NCI-H1092 (cell line): ENCODE results near the gene MAP3K3.
A peak's percentile ranks its signal among the peaks of the same experiment; 100 is the strongest.

Experiments used
- DNase-seq: peaks from one replicate; lab custom pipeline; 2025; lab: John Stamatoyannopoulos, UW

Gene MAP3K3

DNA sequence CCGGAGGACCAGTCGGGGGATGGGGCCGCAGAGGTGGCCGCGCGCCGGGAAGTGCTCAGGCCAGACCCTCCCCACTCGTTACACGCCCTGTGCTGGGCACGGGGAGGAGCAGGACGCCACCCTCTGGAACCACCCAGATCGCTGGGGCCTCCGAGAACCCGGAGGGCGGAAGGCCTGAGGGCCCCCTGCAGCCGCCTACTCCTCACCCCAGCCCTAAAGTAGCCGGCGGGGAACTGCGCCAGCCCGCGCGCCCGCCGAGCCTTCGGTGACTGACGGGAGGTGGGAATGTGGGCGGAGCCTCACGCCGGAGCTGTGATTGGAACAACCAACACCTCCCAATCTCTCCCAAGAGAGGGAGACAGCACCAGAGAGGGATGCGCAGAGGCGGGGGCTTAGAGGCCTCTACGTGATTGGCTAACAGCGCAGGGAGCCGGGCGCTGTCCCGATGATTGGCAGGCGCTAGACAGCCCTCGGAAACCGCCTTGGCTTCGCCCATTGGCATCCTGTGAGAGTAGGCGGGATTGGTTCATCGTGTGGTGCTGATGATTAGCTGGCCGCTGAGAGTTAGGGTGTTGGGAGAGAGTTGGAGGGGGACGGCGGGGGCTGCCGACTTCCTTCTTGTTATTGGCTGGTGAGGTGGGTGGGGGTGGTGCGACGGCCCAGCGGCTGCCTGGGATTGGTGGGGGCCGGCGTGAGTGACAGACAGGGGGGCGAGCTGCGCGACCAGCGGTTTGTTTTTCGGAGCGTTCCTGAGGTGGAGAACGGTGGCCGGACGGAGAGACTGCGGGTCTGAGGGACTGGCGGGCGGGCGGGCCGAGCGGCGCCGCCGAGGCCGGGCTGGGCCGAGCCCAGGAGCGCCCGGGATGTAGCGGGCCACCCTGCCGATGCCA lies at the start of gene MAP3K3:
TSS of gene MAP3K3 (plus strand) at position 734 of the 890 bp plus-strand sequence. CDS start 343 bp downstream, outside the sequence.
- DNase-seq: peak; percentile 99

DNA sequence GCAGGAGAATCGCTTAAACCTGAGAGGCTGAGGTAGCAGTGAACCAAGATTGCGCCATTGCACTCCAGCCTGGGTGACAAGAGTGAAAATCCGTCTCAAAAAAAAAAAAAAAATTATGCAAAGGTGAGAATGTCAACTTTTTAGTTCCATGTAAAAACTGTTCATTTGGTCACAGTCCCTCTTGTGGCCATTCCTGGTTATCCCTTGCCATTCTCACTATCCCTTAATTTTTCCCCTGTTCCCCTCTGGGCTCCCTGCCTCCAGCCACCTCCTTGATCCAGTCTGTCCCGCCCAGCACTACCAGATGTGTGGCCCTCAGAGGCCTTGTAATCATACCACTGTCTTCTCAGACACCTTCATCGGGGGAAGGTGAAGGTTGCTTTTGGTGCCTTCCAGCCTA lies 48.6 kb upstream of the MAP3K3 start:
- DNase-seq: no peak

DNA sequence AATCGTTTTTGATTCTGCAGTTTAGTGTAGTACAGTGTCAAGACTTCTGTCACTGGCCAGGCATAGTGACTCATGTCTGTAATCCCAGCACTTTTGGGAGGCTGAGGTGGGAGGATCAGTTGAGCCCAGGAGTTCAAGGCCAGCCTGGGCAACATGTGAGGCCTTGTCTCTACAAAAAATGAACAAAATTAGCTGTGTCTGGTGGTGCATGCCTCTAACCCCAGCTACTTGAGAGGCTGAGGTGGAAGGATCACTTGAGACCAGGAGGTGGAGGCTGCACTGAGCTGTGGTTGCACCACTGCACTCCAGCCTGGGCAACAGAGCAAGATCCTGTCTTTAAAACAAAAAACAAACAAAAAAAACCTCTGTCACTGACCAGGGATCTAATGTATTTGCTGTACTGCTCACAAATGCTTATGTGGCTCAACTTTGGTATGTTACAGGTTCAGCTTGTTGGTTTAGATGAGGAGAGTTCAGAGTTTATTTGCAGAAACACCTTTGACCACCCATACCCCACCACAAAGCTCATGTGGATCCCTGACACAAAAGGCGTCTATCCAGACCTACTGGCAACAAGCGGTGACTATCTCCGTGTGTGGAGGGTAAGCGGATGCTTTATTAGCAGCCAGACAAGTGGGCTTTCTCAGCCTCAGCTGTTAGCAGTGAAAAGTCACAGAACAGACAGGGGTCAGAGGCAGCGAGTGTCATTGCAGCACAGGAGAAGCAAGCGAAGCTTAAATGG lies 44.0 kb upstream of the MAP3K3 start:
- DNase-seq: no peak

GRCh38 chr17:63578769-63579111 lies 43.5 kb upstream of the MAP3K3 start:
- DNase-seq: no peak

DNA sequence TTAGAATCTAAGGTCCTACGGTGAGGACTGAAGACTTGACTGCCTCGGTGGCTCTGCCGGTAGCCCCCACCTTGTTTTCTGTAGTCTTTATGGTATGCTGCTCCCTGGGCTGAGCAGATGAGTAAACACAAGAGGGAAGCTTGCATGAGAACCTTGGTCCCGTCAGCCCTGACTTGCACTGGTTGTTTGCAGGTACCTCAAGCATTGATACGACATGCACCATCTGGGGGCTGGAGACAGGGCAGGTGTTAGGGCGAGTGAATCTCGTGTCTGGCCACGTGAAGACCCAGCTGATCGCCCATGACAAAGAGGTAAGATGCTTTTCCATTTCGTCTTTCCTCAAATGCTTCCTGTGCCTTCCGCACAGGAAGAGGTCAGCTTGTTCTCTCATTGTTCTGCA lies 42.6 kb upstream of the MAP3K3 start:
- DNase-seq: no peak

- no peak for DNase-seq
Observed at GRCh38 chr17:63587770-63588169, 34.4 kb upstream of the MAP3K3 start.

DNA sequence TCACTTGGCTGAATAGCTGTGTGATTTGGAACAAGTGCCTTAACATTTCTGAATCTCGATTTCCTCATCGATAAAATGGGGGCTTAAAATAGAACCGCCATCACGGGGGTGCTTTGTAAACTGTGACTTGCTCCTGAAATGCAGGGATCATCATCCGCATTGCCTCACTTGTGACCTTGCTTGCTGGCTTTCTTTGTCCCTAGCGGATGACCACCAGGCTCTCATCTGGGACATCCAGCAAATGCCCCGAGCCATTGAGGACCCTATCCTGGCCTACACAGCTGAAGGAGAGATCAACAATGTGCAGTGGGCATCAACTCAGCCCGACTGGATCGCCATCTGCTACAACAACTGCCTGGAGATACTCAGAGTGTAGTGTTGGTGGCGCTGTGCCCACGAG lies 33.4 kb upstream of the MAP3K3 start:
- DNase-seq: no peak

- DNase-seq: no peak
Observed at GRCh38 chr17:63589646-63590045, 32.6 kb upstream of the MAP3K3 start.

- no peak for DNase-seq
Observed at GRCh38 chr17:63592797-63593196, 29.4 kb upstream of the MAP3K3 start.

DNA sequence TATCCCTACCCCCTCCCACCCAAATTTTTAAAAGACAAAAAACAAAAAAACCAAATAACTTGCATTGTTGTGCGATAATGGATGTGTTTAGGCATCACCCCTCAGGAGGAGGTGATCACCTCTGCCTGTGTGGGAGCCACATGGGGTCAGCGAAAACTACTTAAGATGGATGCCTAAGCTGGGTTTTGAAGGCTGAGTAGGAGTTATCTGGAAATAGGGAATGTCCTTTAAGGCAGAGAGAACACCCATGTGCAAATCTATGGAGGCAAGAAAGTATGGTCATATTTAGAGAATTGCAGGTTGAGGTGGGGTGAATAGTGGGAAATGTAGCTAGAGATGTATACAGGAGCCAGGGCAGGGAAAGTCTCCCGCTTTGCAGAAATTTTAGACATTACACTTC lies 27.1 kb upstream of the MAP3K3 start:
- no peak for DNase-seq

GRCh38 chr17:63596856-63597586 lies 25.2 kb upstream of the MAP3K3 start:
- no peak for DNase-seq

DNA sequence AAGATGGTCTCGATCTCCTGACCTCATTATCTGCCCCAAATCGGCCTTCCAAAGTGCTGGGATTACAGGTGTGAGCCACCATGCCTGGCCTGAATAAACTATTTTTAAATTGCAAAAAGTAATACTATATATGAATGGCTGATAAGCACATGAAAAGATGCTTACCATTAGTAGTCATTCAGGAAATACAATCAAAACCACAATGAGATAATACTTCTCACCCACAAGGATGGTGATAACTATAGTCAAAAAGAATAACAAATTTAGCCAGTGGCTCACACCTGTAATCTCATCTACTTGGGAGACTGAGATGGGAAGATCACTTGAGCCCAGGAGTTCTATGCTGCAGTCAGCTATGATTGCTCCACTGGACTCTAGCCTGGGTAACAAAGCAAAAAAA lies 23.9 kb upstream of the MAP3K3 start:
- DNase-seq: no peak

GRCh38 chr17:63600569-63601438 lies 21.4 kb upstream of the MAP3K3 start, which contains the start of gene TACO1:
TACO1 (plus strand) TSS chr17:63600895; CDS start chr17:63601084, 189 bp downstream.
- peak; percentile 82 for DNase-seq

DNA sequence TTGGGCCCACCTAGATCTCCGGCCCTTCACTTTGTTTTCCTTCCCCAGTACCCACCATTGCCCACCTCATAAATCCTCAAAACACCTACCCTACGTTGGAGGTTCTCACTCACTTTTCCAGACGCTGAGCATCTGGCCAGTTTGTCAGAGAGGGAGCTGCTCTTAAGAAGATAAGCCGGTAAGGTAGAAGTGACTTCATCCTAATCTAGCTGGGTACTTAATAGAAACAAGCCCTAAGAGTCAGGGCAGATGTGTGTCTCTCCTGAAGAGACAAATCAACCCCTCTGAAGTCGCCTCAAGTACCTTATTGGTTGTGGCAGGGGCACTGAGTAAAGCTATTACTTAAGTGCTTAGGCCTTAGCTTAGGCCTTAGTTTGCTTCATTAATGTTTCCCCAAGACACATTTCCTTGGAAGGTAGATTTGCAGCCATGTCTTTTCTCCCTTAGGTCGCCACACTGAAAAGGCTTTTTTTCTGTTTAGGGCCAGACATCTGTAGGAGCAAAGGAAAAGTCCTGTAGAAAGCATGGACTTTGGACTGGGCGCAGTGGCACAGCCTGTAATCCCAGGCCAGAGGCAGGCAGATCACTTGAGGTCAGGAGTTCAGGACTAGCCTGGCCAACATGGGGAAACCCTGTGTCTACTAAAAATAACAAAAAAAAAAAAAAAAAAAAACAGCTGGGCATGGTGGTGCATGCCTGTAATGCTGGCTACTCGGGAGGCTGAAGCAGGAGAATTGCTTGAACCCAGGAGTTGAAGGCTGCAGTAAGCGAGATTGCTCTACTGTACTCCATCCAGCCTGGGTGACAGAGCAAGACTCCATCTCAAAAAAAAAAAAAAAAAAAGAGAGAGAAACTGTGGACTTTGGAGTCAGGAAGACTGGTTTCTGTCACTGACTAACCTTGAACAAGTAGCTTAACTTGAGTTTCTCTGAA lies 20.5 kb upstream of the MAP3K3 start:
- no peak for DNase-seq

- DNase-seq: no peak
Observed at GRCh38 chr17:63609816-63610573, 12.2 kb upstream of the MAP3K3 start.

- no peak for DNase-seq
Observed at GRCh38 chr17:63610854-63611253, 11.4 kb upstream of the MAP3K3 start.

DNA sequence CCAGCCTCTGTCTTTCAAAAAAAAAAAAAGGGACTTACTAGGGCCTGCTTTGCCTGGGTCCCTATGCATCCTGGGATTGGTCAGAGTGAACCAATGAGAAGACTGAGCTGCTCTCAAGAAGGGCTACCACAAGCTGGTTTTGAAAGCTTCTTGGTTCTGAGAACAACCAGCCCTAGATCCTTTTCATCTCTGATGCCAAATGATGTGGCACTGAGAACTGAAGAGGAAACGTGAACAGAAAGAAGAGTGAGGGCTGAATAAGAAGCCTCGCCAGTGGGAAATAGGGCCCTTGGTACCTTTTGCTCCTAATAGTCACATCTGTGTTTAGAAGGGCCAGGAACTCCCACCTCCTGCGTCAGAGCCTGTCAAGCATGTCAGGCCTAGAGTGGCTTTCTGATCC lies 10.9 kb upstream of the MAP3K3 start:
- DNase-seq: no peak

GRCh38 chr17:63613663-63614062 lies 8.6 kb upstream of the MAP3K3 start:
- DNase-seq: no peak

DNA sequence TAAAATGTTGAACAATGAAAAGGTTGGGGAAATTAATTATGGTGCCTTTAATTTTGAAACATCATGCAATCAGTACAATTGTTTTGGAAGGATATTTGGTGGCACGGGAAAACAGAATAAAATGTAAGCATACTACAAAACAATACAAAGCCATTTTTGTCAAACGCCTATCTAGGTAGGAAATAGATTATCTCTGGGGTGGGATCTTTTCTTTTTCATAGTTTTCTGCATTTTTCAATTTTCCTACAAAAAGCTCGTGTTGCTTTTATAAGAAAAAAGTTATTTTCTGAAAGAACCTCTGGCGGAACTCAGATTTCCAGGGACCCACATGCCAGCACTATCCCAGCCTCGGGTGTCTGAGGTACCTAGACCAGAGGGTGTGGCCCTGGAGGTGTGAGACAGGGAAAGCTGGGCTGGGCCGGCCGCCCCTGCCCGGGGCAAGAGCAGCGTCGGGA lies 961 bp upstream of the MAP3K3 start:
- no peak for DNase-seq
